Epithelial cell of proximal tubule (primary cell): ENCODE measurements around the gene NLK. TPM values are rescaled to one million over a fixed set of nuclear protein-coding genes. Genes with fewer than 3 reads are reported as not detected.
A peak's percentile ranks its signal among the peaks of the same experiment; 100 is the strongest.

ENCODE experiments used
- DNase-seq: peaks from one replicate; pipeline ENCODE4 v3.0.0-alpha.2; 2011; ENCODE audit warnings: low read depth
- H3K4me3 ChIP-seq: 2 replicates; pipeline ENCODE4 v1.5.1; 2011; ENCODE audit warnings: low read depth, mild to moderate bottlenecking, low read length
- CTCF ChIP-seq: conservative IDR thresholded peaks from 2 replicates; pipeline ENCODE4 v1.5.1; 2012; ENCODE audit warnings: low read depth, mild to moderate bottlenecking, low read length
- total RNA-seq: library from RNA; depleted of rRNA; stranded (reverse); fragments of >200 nt; gene quantifications from 2 replicates; pipeline ENCODE4 v1.2.3, GENCODE V29; 2015

NLK gene
- total RNA-seq, 1 donor from 2014 or later, result 18.6 TPM

GRCh38 chr17:28043741-28044140 lies 1.3 kb downstream of the NLK start:
- TF ChIP-seq CTCF, result no peak
- H3K4me3 ChIP-seq, result peak overlapping the region; percentile 88
- DNase-seq, result no peak

GRCh38 chr17:28045304-28045703 lies 2.8 kb downstream of the NLK start:
- peak overlapping the region; percentile 88 for H3K4me3 ChIP-seq
- DNase-seq, result no peak
- TF ChIP-seq CTCF, result no peak

GRCh38 chr17:28046034-28046825 lies 3.8 kb downstream of the NLK start:
- DNase-seq, result no peak
- no peak for TF ChIP-seq CTCF
- H3K4me3 ChIP-seq, result peak overlapping the region; percentile 7

GRCh38 chr17:28047806-28048205 lies 5.3 kb downstream of the NLK start:
- DNase-seq, result no peak
- no peak for TF ChIP-seq CTCF
- no peak overlapping the region for H3K4me3 ChIP-seq

GRCh38 chr17:28049071-28049470 lies 6.6 kb downstream of the NLK start:
- DNase-seq, result no peak
- no peak overlapping the region for H3K4me3 ChIP-seq
- no peak for TF ChIP-seq CTCF

- DNase-seq, result no peak
- H3K4me3 ChIP-seq, result no peak overlapping the region
- TF ChIP-seq CTCF, result no peak
Observed at GRCh38 chr17:28053044-28053670, 10.7 kb downstream of the NLK start.

GRCh38 chr17:28053725-28054124 lies 11.2 kb downstream of the NLK start:
- TF ChIP-seq CTCF, result no peak
- no peak for DNase-seq
- H3K4me3 ChIP-seq, result no peak overlapping the region
